ENCODE measurements around the gene SOWAHA.

DNA sequence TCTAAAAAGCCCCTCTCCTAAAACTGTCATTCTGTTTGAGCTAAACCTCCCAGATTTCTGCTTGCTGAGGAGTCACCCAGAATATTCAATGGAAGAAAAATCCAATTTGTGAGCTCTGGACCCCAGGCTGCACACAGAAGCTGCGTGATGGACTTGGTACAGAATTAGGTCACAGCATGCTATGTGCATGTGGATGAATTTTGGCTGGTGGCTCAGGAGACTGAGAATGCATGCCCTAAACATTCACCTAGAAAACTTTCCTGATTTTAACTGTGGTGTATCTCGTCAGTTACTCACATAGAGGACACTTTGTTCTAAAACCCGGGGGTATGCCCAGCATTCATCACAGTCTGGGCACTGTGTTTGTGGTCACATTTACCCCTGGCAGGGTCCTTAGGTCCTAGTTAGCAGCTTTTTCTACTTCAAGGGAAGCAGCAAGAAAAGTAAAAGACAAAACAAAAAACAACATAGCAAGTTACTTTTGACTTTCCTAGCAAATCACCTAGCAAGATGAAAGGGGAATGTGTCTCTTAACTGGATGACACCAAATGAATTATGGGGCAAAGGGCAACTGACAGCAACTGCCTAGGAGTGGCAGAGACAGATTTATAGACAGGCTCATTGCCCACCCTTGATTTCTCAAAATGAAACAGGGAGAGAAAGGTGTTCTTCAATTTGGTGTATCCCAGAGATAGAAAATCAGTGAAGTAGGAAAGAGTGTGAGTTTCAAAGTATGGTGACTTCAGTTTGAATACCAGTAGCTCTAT is 25.6 kb downstream of the SOWAHA start:
- TF ChIP-seq, protein P1, sequence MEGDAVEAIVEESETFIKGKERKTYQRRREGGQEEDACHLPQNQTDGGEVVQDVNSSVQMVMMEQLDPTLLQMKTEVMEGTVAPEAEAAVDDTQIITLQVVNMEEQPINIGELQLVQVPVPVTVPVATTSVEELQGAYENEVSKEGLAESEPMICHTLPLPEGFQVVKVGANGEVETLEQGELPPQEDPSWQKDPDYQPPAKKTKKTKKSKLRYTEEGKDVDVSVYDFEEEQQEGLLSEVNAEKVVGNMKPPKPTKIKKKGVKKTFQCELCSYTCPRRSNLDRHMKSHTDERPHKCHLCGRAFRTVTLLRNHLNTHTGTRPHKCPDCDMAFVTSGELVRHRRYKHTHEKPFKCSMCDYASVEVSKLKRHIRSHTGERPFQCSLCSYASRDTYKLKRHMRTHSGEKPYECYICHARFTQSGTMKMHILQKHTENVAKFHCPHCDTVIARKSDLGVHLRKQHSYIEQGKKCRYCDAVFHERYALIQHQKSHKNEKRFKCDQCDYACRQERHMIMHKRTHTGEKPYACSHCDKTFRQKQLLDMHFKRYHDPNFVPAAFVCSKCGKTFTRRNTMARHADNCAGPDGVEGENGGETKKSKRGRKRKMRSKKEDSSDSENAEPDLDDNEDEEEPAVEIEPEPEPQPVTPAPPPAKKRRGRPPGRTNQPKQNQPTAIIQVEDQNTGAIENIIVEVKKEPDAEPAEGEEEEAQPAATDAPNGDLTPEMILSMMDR (IDR thresholded peaks at IDR 0.05) = no peak
- no peak for TF ChIP-seq ZFX (IDR thresholded peaks at IDR 0.05; ENCODE audit: borderline replicate concordance)
